ENCODE measurements around the gene RECQL.

DNA sequence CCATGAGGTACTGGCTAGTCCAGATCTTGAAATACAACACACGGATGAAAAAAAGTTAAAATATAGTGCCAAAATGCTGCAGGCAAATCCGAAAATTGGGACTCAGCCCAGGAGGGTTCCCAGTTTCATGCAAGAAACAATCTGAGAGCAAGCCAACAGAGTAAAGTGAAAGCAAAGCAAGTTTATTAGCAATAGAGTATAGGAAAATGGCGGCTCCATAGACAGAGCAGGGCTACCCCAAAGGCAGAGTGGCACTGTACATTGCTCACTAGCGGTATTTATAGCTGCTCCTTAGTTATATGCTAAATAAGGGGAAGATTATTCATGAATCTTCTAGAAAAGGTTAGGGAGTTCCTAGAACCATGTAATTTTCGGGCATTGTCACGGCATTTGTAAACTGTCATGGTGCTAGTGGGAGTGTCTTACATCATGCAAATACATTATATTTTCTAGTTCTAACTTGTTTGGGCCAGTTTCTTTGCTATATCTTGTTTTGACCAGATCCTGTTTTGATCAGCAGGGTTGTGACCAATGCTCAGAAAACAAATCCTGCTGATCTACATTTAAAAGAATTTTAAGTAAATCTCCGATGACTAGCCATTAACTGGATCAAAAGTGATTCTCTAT is 29.1 kb downstream of the RECQL start:
- TF ChIP-seq, protein P1, sequence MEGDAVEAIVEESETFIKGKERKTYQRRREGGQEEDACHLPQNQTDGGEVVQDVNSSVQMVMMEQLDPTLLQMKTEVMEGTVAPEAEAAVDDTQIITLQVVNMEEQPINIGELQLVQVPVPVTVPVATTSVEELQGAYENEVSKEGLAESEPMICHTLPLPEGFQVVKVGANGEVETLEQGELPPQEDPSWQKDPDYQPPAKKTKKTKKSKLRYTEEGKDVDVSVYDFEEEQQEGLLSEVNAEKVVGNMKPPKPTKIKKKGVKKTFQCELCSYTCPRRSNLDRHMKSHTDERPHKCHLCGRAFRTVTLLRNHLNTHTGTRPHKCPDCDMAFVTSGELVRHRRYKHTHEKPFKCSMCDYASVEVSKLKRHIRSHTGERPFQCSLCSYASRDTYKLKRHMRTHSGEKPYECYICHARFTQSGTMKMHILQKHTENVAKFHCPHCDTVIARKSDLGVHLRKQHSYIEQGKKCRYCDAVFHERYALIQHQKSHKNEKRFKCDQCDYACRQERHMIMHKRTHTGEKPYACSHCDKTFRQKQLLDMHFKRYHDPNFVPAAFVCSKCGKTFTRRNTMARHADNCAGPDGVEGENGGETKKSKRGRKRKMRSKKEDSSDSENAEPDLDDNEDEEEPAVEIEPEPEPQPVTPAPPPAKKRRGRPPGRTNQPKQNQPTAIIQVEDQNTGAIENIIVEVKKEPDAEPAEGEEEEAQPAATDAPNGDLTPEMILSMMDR (IDR thresholded peaks at IDR 0.05) = no peak
- TF ChIP-seq EP300 (IDR thresholded peaks at IDR 0.05) = no peak

Data from tibial nerve (tissue), 4 donors.